Prostate gland (tissue), 2 donors: Measurements from ENCODE around the gene CERKL. TPM values are rescaled to one million over a fixed set of nuclear protein-coding genes. Genes with fewer than 3 reads are reported as not detected.

Experiments used
- DNase-seq: peaks from one replicate; pipeline ENCODE4 v3.0.0-alpha.2; 2019; ENCODE audit warnings: low spot score
- H3K27ac ChIP-seq, 2 donors: fragments of 200-600 bp; sonication (generic); 2 replicates each; pipeline ENCODE4 v1.5.1; 2017 to 2019
- H3K27me3 ChIP-seq: fragments of 200-600 bp; sonication (generic); replicated peaks from 2 replicates; pipeline ENCODE4 v1.5.1; 2019; ENCODE audit not compliant: insufficient read depth
- H3K36me3 ChIP-seq, 2 donors: fragments of 200-600 bp; sonication (generic); 1 replicate in 1 of 2; 2 replicates in 1 of 2; pipeline versions ENCODE4 v1.5.1 to v1.8.1; 2017 to 2019
- H3K4me1 ChIP-seq: fragments of 200-600 bp; sonication (generic); replicated peaks from 2 replicates; pipeline ENCODE4 v1.5.1; 2019
- H3K4me3 ChIP-seq, 2 donors: fragments of 200-600 bp; sonication (generic); 2 replicates each; pipeline ENCODE4 v1.5.1; 2017 to 2019
- H3K9me3 ChIP-seq: fragments of 200-600 bp; sonication (generic); 2 replicates; pipeline ENCODE4 v1.5.1; 2017
- CTCF ChIP-seq, 4 experiments: fragments of 200-600 bp in 2 of 4; fragments of 450-650 bp in 2 of 4; sonication (generic) in 2 of 4; IDR thresholded peaks; 1 replicate in 3 of 4; 2 replicates in 1 of 4; pipeline ENCODE4 v1.5.1; 2016 to 2019; ENCODE audit warnings: antibody characterized with exemption in 4 of 4, mild to moderate bottlenecking in 2 of 4, moderate library complexity in 2 of 4
- POLR2A ChIP-seq: fragments of 450-650 bp; IDR thresholded peaks from one replicate; pipeline ENCODE4 v1.6.1; 2016; ENCODE audit warnings: antibody characterized with exemption, mild to moderate bottlenecking
- POLR2AphosphoS5 ChIP-seq: sonication (generic); formaldehyde crosslinking; IDR thresholded peaks from one replicate; pipeline ENCODE4 v1.6.1; 2017; ENCODE audit warnings: antibody characterized with exemption
- WGBS: methylation state at CpG from one replicate; pipeline ENCODE4 v1.1.5; 2018; 5-methylcytosine and 5-hydroxymethylcytosine counted together
- intact Hi-C: fragments of 100-400 bp; cut with DNase I; formaldehyde crosslinking; loops from one replicate; pipeline ENCODE4 v1.14.2; 2022
- total RNA-seq, 2 donors: library from RNA; depleted of rRNA; stranded (reverse); fragments of >200 nt; gene quantifications; one replicate each; pipeline ENCODE4 v1.1.0, GENCODE V29; 2016

Gene CERKL
- total RNA-seq, 2 donors from 2014 or later: 0.55 to 3.9 TPM

- TF ChIP-seq POLR2AphosphoS5 (no peak), POLR2A (no peak), CTCF (IDR thresholded peaks at IDR 0.05) (no peak)
- no peak for DNase-seq
- no peak overlapping the region for H3K27ac ChIP-seq
- WGBS: 76% methylated on average over 3 of the region's 3 CpGs
- H3K4me3 ChIP-seq: no peak overlapping the region
- intact Hi-C loops: no loop called here
- no peaks in the 10 kb centered on the region for H3K27me3 ChIP-seq
- H3K36me3 ChIP-seq: no peaks in the 10 kb centered on the region
- no peaks in the 10 kb centered on the region for H3K9me3 ChIP-seq
- no peaks in the 10 kb centered on the region for H3K4me1 ChIP-seq
These were observed 50.7 kb downstream of the CERKL start for GRCh38 chr2:181605889-181606837.

GRCh38 chr2:181602017-181602416 lies 54.9 kb downstream of the CERKL start:
- Histone ChIP-seq H3K36me3 (no peaks in the 10 kb centered on the region), H3K9me3 (no peaks in the 10 kb centered on the region), H3K27ac (no peak overlapping the region), H3K4me1 (no peaks in the 10 kb centered on the region), H3K27me3 (no peaks in the 10 kb centered on the region), H3K4me3 (no peak overlapping the region)
- WGBS: 70% methylated on average over 1 of the region's 1 CpG
- intact Hi-C loops: no loop called here
- TF ChIP-seq POLR2A: no peak
- TF ChIP-seq CTCF (IDR thresholded peaks at IDR 0.05): no peak
- no peak for TF ChIP-seq POLR2AphosphoS5
- DNase-seq: no peak

GRCh38 chr2:181596556-181596955 lies 60.3 kb downstream of the CERKL start:
- TF ChIP-seq POLR2A: no peak
- no peak for TF ChIP-seq CTCF (IDR thresholded peaks at IDR 0.05)
- TF ChIP-seq POLR2AphosphoS5: no peak

GRCh38 chr2:181594322-181594721 lies 62.6 kb downstream of the CERKL start:
- no peak for TF ChIP-seq POLR2A
- TF ChIP-seq POLR2AphosphoS5: no peak
- no peak for TF ChIP-seq CTCF (IDR thresholded peaks at IDR 0.05)
- Histone ChIP-seq H3K27ac (no peak overlapping the region), H3K4me3 (no peak overlapping the region), H3K27me3 (peaks cover 2% of the 10 kb centered on the region), H3K4me1 (no peaks in the 10 kb centered on the region), H3K9me3 (no peaks in the 10 kb centered on the region), H3K36me3 (no peaks in the 10 kb centered on the region)
- DNase-seq: no peak
- 77% methylated on average over 2 of the region's 2 CpGs for WGBS
- intact Hi-C loops: no loop called here

More at GRCh38 chr2:181596556-181596955, 60.3 kb downstream of the CERKL start:
- intact Hi-C loops: no loop called here
- WGBS: 83% methylated on average over 1 of the region's 1 CpG
- Histone ChIP-seq H3K9me3 (no peaks in the 10 kb centered on the region), H3K4me1 (no peaks in the 10 kb centered on the region), H3K27me3 (no peaks in the 10 kb centered on the region), H3K36me3 (no peaks in the 10 kb centered on the region), H3K4me3 (no peak overlapping the region), H3K27ac (no peak overlapping the region)
- no peak for DNase-seq

- no peak overlapping the region for H3K4me3 ChIP-seq
- no peak for TF ChIP-seq POLR2AphosphoS5
- no peak for TF ChIP-seq CTCF (IDR thresholded peaks at IDR 0.05)
- no peak for TF ChIP-seq POLR2A
- DNase-seq: no peak
- H3K36me3 ChIP-seq: no peaks in the 10 kb centered on the region
- no peak overlapping the region for H3K27ac ChIP-seq
- no peaks in the 10 kb centered on the region for H3K4me1 ChIP-seq
- H3K27me3 ChIP-seq: peaks cover 2% of the 10 kb centered on the region
- WGBS: 89% methylated on average over 2 of the region's 2 CpGs
- no peaks in the 10 kb centered on the region for H3K9me3 ChIP-seq
- intact Hi-C loops: no loop called here
These were observed 67.1 kb downstream of the CERKL start for GRCh38 chr2:181589779-181590178.
